Testis (tissue), 3 donors: ENCODE measurements around the gene SC5D. TPM values are rescaled to one million over a fixed set of nuclear protein-coding genes. Genes with fewer than 3 reads are reported as not detected.

ENCODE experiments used
- DNase-seq: peaks from one replicate; pipeline ENCODE4 v3.0.0-alpha.2; 2019
- H3K27ac ChIP-seq, 2 donors: fragments of 200-600 bp; sonication (generic); one replicate each; pipeline ENCODE4 v1.5.1; 2019
- H3K27me3 ChIP-seq: fragments of 200-600 bp; sonication (generic); one replicate; pipeline ENCODE4 v1.5.1; 2019
- H3K36me3 ChIP-seq: fragments of 200-600 bp; sonication (generic); one replicate; pipeline ENCODE4 v1.5.1; 2017; ENCODE audit warnings: low read depth; ENCODE audit errors: missing control alignments
- H3K4me1 ChIP-seq: fragments of 200-600 bp; sonication (generic); one replicate; pipeline ENCODE4 v1.5.1; 2019
- H3K4me3 ChIP-seq, 2 donors: fragments of 200-600 bp; sonication (generic); one replicate each; pipeline ENCODE4 v1.5.1; 2017 to 2019
- H3K9me3 ChIP-seq: fragments of 200-600 bp; sonication (generic); one replicate; pipeline ENCODE4 v1.5.1; 2017
- CTCF ChIP-seq, 3 experiments: fragments of 450-650 bp in 2 of 3; fragments of 200-600 bp in 1 of 3; sonication (generic) in 1 of 3; IDR thresholded peaks; one replicate each; pipeline ENCODE4 v1.5.1; 2016 to 2019; ENCODE audit warnings: antibody characterized with exemption in 3 of 3, mild to moderate bottlenecking in 2 of 3, moderate library complexity in 1 of 3
- POLR2A ChIP-seq: fragments of 450-650 bp; IDR thresholded peaks from one replicate; pipeline ENCODE4 v1.6.1; 2017; ENCODE audit warnings: antibody characterized with exemption, mild to moderate bottlenecking, moderate library complexity
- WGBS, 2 donors: methylation state at CpG; one replicate each; pipeline ENCODE4 v1.1.5; 2018; 5-methylcytosine and 5-hydroxymethylcytosine counted together
- intact Hi-C: fragments of 100-400 bp; cut with DNase I; formaldehyde crosslinking; loops from one replicate; pipeline ENCODE4 v1.15.1; 2023; ENCODE audit warnings: low total_unique reads
- polyA plus RNA-seq: library from polyadenylated mRNA; stranded (reverse); fragments of 350-450 nt; fragmentation: Illumina TruSeq; extraction: RNeasy Lipid Tissue Mini Kit (QIAGEN cat#74804); gene quantifications from one replicate; pipeline ENCODE4 v1.2.3, GENCODE V29; 2014; ENCODE audit warnings: low read depth, low replicate concordance; ENCODE audit not compliant: insufficient read depth
- total RNA-seq, 2 donors: library from RNA; depleted of rRNA; stranded (reverse); fragments of >200 nt; gene quantifications; one replicate each; pipeline ENCODE4 v1.2.3, GENCODE V29; 2016

The SC5D gene
- total and polyA plus RNA-seq, 3 donors from 2014 or later: 34.6 to 46.4 (median 41.3) TPM

DNA sequence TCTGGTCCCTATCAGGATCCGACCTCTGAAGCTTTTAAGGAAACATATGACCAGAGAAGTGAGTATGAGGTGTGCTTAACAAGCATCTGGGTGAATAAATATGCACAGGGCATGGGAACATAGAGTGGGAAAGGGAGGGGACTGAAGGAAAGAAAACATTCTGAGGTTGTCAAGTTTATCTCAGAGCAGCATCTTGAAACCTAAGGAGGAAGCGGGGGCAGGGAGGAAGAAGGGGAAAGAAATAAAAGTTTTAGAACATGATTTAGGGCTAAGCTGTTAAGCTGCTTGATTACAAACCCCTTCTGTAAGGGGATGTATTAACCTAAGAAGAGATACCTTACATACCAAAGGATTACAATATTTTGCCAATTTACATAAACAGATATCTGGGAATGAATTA is 24.0 kb upstream of the SC5D start:
- TF ChIP-seq CTCF (IDR thresholded peaks at IDR 0.05): no peak
- no peak for TF ChIP-seq POLR2A
- DNase-seq: no peak
- no peaks in the 10 kb centered on the region for H3K27me3 ChIP-seq
- H3K9me3 ChIP-seq: no peaks in the 10 kb centered on the region
- no peak overlapping the region for H3K27ac ChIP-seq
- H3K36me3 ChIP-seq: no peaks in the 10 kb centered on the region
- WGBS, 2 donors: 46 to 51% methylated on average over 2 of the region's 2 CpGs
- H3K4me3 ChIP-seq: no peak overlapping the region
- intact Hi-C loops: no loop called here
- H3K4me1 ChIP-seq: no peaks in the 10 kb centered on the region

GRCh38 chr11:121270001-121270678 is 22.4 kb upstream of the SC5D start:
- WGBS, 2 donors: 45 to 53% methylated on average over 7 of the region's 7 CpGs
- no peak for TF ChIP-seq CTCF (IDR thresholded peaks at IDR 0.05)
- no peak for TF ChIP-seq POLR2A
- no peaks in the 10 kb centered on the region for H3K36me3 ChIP-seq
- no peak overlapping the region for H3K27ac ChIP-seq
- H3K27me3 ChIP-seq: no peaks in the 10 kb centered on the region
- no peaks in the 10 kb centered on the region for H3K9me3 ChIP-seq
- H3K4me1 ChIP-seq: no peaks in the 10 kb centered on the region
- DNase-seq: no peak
- H3K4me3 ChIP-seq: no peak overlapping the region
- intact Hi-C loops: no loop called here

- WGBS, 2 donors: 76 to 82% methylated on average over 4 of the region's 4 CpGs
- intact Hi-C loops: no loop called here
- H3K9me3 ChIP-seq: no peaks in the 10 kb centered on the region
- no peak for DNase-seq
- no peak overlapping the region for H3K4me3 ChIP-seq
- H3K36me3 ChIP-seq: no peaks in the 10 kb centered on the region
- H3K4me1 ChIP-seq: no peaks in the 10 kb centered on the region
- H3K27me3 ChIP-seq: no peaks in the 10 kb centered on the region
- TF ChIP-seq CTCF (IDR thresholded peaks at IDR 0.05): no peak
- TF ChIP-seq POLR2A: no peak
- H3K27ac ChIP-seq: no peak overlapping the region
Observed at GRCh38 chr11:121274332-121274991, 18.1 kb upstream of the SC5D start.

- DNase-seq: no peak
- Histone ChIP-seq H3K4me3 (no peak overlapping the region), H3K4me1 (no peaks in the 10 kb centered on the region), H3K36me3 (no peaks in the 10 kb centered on the region), H3K27me3 (no peaks in the 10 kb centered on the region), H3K9me3 (no peaks in the 10 kb centered on the region), H3K27ac (no peak overlapping the region)
- no peak for TF ChIP-seq POLR2A
- no peak for TF ChIP-seq CTCF (IDR thresholded peaks at IDR 0.05)
- WGBS, 2 donors: 93 to 100% methylated on average over 3 to 5 of the region's 5 CpGs
- intact Hi-C loops: no loop called here
Observed at GRCh38 chr11:121281698-121282097, 10.9 kb upstream of the SC5D start.

DNA sequence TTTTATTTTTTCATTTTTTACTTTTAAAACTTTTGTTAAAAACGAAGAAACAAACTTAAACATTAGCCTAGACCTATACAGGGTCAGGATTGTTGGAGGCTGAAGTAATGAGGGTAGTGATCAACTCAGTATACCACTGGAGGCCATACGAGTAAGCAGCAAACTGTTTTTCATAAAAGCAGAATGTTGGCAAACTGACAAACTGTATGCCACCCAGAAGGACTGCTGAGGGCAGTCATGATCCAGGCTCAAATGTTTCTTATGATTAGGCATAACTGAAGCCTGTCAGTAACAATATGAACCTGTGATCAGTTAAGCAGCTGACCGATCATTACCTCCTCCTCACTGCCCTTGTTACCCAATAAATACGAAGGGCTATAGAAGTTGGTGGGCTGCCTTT is 10.2 kb upstream of the SC5D start:
- Histone ChIP-seq H3K9me3 (no peaks in the 10 kb centered on the region), H3K36me3 (no peaks in the 10 kb centered on the region), H3K4me1 (no peaks in the 10 kb centered on the region), H3K4me3 (no peak overlapping the region), H3K27me3 (no peaks in the 10 kb centered on the region), H3K27ac (no peak overlapping the region)
- TF ChIP-seq POLR2A: no peak
- TF ChIP-seq CTCF (IDR thresholded peaks at IDR 0.05): no peak
- intact Hi-C loops: no loop called here
- 59 to 69% methylated on average over 4 of the region's 4 CpGs for WGBS, 2 donors
- no peak for DNase-seq
